Caki2 (cell line): ENCODE data around the gene RNU1-4. TPM values are rescaled to one million over a fixed set of nuclear protein-coding genes. Genes with fewer than 3 reads are reported as not detected.
"Not testable (repeated sequence)": the region's sequence is repeated elsewhere in the genome, so short reads cannot be mapped to it uniquely, and the experiment has no call there.

Source experiments
- DNase-seq: peaks from one replicate; pipeline ENCODE4 v3.0.0-alpha.2; 2015; ENCODE audit warnings: low read depth
- in situ Hi-C: cut with HindIII; loops from 2 replicates; pipeline ENCODE4 v1.10.0; 2016; ENCODE audit warnings: low sequenced_read_pairs, low pct_unique_long_range_greater_than_20kb, mixed read lengths
- total RNA-seq: library from RNA; depleted of rRNA; stranded (reverse); fragments of >200 nt; shearing (Covaris generic); gene quantifications from 2 replicates; pipeline ENCODE4 v1.2.3, GENCODE V29; 2014; ENCODE audit warnings: low replicate concordance; rRNA removed

RNU1-4 gene
- not detected in 2 replicates for total RNA-seq

DNA sequence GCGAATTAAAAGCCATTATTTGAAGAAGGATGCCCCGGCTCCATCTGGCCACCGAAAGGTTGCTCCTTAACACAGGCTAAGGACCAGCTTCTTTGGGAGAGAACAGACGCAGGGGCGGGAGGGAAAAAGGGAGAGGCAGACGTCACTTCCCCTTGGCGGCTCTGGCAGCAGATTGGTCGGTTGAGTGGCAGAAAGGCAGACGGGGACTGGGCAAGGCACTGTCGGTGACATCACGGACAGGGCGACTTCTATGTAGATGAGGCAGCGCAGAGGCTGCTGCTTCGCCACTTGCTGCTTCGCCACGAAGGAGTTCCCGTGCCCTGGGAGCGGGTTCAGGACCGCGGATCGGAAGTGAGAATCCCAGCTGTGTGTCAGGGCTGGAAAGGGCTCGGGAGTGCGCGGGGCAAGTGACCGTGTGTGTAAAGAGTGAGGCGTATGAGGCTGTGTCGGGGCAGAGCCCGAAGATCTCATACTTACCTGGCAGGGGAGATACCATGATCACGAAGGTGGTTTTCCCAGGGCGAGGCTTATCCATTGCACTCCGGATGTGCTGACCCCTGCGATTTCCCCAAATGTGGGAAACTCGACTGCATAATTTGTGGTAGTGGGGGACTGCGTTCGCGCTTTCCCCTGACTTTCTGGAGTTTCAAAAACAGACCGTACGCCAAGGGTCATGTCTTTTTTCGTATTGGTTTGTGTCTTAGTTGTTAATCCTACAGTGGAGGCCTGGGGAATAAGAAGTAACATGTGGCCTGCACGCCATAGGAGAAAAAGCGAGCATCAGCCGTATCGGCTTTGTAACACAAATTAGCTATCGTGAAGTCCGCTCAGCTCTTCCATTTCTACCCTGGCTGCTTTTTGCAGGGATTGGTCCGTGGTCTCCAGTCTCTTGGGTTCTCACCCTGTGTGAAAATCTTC is at the start of gene RNU1-4:
Gene RNU1-4, plus strand, starts transcription at position 470 of the 918 bp plus-strand sequence.
- in situ Hi-C loops = not testable (repeated sequence)

DNA sequence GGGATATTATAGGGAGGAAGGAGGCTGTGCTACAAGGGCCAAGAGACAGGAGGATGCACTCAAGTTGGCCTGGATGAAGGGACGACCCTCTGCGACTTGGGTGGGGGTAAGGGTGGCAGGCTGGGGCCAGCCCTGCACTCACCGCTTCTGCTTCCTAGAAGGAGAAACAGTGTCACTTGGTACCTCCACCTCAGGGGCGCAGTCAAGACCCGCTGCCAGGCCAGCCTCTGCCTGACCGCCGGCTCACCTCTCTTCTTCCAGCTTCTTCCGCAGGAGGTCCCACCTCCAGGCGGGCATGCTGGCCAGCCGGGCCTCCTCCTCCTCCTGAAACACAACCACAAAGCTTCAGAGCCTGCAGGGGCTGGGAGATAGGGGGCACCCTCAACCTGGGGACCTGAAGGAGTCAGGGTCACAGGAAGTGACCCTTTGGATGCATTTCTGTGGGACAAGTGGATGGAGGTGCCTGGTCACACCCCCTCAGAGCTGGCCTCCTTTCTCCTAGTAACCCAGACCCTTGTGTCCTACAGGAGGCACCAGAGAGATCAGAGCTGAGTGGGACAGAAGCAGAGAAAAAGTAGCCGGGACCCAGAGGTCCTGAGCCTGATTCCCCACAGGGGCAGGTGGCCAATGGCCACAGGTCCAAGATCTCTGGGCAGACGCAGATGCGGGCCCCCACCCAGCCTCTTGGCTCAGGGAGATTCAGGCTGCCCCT is 49.2 kb upstream of the RNU1-4 start:
- DNase-seq, in situ Hi-C loops: not testable (repeated sequence)

More for the DNA sequence above, at the start of gene RNU1-4:
- DNase-seq = not testable (repeated sequence)

DNA sequence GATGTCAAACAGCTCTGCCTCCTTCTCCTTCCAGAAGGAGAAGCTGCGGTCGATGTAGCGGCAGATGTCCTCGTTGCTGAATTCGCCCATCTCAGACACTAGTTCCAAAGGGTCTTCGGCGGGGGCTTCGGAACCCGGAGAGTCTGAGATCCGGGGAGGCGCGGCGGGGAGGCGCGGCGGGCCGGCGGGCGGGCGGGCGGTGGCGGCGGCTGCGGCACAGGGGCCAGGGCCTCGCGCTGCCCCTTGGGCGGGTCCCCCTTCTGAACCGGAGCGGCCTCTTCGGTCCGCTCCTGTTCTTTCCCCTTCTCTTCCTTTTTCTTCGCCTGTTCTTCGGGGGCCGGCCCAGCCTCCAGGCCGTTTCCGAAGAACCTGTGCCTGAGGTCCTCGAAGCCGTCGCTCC is 48.0 kb upstream of the RNU1-4 start:
- in situ Hi-C loops = not testable (repeated sequence)

DNA sequence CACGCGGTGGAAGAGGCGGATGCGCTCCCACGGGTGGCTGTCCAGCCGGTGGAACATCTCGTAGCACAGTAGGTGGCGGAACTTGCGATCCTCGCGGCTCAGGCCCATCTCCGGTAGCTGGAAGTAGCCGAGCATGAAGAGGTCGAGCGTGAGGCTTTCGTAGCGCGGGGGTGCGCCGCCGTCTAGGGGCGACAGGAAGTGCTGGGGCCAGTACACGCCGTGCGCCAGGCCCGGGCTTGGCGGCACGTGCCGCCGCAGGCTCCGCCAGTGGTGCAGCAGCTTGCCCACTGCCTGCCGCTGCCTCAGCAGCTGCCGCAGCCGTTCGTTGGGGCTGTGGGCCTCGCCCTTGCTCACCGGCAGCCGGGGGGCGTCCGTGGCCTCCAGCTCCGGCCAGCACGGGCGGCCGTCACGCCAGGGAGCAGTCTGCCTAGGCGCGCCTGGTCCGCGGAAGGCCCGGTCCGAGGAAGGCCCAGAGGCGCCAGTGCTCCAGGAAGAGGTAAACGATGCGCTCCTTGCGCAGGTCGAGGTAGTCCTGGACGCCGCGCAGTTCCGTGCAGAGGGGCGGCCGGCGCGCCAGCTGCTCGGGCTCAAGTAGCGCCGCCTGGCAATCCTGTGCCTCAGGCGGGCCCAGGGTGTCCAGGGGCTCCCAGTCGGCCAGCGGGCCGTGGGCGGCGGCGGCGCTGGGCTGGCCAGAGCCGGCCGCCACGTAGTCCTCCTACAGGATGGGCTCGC is 47.4 kb upstream of the RNU1-4 start:
- DNase-seq, in situ Hi-C loops: not testable (repeated sequence)

More for the DNA sequence above, 48.0 kb upstream of the RNU1-4 start:
- DNase-seq = not testable (repeated sequence)

DNA sequence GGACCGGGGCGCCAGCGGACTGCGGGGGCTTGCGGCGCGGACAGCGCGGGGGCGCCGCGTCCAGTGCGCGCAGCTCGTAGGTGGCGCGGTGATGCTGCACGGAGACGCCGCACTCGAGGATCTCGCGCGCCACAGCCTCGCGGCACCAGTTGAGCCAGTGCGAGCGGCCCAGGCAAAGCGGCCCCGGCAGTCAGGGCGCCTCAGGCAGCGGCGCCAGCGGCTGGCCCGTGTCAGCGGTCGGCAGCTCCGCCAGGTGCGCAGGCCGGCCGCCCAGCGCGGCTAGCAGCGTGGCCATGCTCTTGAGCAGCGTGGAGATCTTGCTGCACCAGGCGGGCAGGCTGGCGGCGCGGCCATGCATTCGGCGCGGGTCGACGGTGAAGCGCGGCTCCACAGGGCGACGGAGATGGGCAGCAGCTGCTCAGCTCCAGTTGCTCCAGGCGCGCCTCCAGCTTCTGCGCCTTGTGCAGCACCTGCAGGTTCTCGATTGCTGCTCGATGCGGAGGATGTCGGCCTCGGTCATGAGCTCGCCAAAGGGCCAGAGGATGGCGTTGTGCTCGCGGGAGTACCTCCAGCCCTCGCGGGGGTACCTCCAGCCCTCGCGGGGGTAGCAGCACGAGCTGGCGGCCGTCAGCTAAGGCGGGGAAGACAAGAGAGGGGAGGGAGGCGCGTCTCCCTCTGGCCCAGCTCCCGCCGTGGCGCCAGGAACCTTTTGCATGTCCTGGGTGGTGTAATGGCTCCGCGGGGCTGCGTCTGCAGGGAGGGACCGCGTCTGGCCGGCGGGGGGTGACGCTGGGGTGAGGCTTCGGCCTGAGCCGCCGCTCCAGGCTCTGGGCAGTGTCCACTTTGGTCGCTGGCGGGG is 46.6 kb upstream of the RNU1-4 start:
- in situ Hi-C loops, DNase-seq: not testable (repeated sequence)

DNA sequence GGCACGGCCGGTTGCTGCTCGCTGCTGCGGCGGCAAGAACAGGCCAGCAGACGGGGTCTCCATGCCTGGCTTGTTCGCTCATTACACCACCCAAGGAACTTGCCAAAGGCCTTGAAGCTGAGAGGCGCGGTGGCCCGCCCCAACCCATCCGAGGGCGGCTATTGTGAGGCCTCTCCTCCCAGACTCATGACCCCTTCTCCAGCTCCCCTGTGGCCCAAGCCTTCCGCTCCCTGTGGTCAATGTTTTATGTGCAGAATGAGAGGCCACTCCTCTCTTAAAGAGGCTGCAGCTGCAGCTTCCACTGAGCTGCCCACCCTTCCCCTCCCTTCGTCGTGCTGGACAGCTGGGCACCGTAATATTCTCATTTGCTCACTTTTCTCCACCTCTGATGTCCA is 46.0 kb upstream of the RNU1-4 start:
- in situ Hi-C loops, DNase-seq: not testable (repeated sequence)

DNA sequence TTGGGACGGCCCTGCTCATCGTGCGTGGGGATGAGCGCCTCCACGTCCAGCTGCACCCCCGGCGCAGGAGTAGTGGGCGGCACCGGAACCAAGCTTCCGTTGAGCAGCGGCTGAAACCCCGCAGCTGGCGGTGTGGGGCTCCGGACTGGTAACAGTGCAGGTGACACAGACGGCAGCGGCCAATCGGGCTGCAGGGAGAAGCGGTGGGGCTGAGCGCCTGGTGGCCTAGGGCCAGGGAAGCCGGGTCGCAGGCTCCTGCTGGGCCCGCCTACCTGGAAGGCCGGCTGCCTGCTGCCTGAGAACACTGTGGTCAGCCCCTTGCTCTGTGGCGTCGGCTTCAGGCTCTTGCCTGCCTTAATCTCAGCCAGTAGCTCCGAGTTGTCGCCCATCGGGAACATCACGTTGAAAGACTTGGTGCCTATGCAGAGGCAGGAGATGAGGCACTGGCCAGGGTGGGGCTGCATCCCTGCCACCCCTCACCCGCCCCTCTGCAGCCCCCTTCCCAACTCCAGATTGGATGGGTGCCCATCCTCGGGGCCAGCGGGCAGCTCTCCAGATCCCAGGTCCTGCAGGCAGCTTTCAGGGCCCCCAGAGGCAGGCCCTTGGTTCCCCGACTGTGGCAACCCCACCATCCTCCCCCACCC is 43.7 kb upstream of the RNU1-4 start:
- in situ Hi-C loops, DNase-seq: not testable (repeated sequence)

DNA sequence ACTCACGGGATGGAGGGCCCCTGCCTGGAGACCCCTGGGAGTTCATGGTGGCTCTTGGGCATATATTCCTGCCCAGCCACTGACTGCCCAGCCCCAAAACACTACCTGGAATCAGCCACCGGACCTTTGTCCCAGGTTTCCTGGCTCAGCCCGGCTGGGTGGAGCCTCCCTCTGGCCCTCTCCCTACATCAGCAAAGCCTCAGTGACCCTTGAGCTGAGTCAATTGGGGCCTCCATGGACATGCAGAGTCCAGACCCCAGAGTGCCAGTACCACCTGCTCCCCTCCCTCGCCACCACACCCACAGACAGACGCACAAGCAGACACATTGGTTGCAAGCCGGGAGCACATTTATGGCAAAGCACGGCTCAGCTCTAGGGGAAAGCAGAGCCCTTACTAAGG is 43.2 kb upstream of the RNU1-4 start:
- in situ Hi-C loops, DNase-seq: not testable (repeated sequence)

DNA sequence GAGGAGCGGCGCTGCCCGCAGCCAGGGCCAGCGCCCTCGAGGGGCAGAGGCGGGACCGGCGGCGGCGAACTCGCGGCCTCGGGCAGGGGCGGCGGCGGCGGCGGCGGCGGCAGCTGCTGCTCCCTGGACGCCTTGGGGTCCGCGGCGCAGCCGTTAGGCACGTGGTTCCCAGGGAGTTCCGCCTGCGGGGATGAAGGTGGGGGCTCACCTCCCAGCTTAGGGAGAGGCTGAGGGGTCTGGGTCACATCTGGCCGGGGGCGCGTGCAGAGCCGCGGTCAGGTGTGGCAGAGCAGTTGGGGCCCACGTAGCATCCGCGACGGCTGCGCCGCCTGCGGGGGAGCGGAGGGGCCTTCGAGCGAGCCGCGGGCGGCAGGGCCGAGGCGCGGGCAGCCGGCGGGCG is 40.9 kb upstream of the RNU1-4 start:
- in situ Hi-C loops = not testable (repeated sequence)

DNA sequence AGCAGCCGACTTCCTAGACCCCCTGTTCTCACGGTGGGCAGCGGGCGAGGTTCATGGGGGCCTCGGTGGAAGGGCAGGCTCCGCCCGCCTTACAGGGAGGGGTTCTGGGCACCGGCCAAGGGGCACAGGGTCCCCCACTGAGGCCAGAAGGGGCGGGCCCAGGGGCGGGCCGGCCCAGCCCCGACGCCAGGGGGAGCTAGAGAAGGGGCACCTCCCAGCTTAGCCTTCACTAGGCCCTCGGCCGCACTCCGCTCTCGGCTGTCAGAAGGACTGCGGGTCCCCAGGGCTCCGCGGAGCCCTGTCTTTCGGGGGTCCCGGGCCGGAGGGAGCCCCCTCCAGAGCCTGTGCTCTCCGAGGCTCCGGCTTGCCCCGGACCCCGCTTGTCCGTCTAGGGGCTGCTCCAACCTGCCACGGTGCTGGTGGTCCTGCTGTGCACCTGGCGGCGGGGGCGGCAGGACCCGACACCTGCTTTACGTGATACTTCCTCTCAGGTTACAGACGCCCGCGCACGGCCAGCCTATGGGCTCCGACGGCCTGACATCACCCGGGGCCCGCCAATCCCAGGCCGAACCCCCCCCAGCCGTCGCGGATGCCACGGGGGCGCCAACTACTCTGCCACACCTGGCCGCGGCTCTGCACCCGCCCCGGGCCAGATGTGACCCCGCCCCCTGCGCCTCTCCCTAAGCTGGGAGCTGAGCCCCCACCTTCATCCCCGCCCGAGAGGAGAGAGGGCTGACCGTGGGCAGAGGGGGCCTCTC is 40.0 kb upstream of the RNU1-4 start:
- in situ Hi-C loops, DNase-seq: not testable (repeated sequence)

More for the DNA sequence above, 40.9 kb upstream of the RNU1-4 start:
- DNase-seq = not testable (repeated sequence)

DNA sequence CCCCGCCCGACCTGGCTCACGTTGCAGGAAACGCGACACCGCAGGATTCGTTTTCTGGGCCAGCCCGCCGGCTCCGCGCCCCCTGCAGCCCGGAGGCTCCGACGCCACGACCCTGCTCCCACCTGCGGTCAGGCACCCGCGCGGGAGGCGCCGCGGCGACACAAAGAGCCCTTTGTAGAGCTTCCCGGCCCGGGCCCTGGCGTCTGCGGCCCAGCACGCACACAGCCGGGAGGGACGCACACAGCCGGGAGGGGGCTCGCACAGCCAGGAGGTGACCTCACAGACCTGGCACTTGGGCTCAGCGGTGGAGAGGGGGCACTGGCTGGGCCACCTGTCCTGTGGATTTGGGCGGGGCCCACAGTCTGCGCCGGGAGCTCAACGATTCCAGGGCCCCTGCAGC is 39.1 kb upstream of the RNU1-4 start:
- DNase-seq, in situ Hi-C loops: not testable (repeated sequence)

DNA sequence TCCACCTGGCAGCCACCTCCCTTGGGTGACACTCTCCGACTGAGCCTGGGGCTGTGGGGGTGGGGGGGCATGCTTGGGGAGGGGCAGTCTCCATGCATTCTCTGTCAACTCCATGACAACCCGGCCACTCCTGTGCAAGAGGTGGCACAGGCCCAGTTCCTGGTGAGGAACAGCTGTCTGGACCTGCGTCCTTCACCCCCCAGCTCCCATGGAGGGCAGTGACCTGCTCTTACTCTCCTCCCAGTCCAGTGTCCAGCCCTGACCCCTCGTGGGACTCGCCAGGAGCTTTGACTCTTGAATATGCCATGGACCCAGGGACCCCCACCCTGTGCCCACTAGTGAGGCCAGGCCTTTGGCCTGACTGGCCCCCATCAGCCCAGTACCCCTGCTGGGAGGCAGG is 38.0 kb upstream of the RNU1-4 start:
- in situ Hi-C loops, DNase-seq: not testable (repeated sequence)

DNA sequence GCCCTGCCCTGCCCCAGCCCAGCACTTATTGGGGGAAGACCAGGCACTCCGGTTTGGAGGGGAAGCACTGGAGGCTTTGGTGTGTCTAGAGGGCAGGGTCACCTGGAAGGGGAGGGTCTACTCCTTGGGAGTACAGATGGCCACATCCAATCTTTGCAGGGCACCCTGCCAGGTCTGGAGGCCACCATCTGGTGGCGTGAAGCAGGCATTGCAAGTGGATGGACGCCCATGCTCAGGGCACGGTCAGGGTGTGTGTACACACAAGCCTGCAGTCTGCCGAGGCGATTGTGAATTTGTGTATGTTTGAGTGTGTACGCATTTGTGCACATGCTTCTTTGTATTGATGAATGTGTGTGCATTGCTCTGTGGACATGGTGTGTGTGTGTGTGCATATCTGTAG is 37.2 kb upstream of the RNU1-4 start:
- DNase-seq, in situ Hi-C loops: not testable (repeated sequence)

DNA sequence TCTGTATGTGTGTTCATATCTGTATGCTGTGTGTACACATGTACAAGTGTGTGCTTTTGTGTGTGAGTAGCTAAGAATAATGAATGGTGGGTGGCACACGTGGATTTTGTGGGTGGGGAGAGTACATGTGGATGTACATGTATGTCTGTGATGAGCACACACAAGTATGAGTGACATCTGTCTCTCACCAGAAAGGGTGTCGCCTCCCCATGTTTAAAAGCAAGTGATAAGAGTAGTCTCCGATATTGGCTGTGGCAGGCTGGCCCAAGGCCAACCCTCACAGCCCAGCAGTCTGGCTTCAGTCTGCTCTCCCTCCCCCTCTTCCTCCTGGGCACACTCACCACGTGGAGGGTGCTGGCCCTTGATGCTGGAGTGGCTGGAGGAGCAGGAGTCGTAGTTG is 36.7 kb upstream of the RNU1-4 start:
- in situ Hi-C loops, DNase-seq: not testable (repeated sequence)

DNA sequence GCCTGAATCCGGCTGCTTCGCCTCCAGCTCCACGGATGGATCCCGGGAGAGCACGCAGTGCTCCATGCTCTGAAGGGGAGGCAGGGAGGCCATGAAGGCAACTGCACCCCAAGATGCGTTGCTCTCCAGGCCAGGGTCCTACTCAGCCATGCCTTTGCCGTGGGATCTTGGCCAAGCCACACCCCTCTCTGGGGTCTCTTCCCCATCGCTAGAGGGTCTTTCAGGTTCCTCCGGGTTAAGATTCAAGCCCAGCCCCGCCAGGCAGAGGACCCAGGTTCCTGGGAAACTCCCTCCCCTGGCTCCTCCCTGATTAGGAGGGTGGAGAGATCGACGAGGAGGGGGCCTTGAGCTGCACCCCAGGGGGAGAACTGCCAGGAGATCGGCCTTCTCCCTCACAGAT is 36.2 kb upstream of the RNU1-4 start:
- in situ Hi-C loops, DNase-seq: not testable (repeated sequence)

DNA sequence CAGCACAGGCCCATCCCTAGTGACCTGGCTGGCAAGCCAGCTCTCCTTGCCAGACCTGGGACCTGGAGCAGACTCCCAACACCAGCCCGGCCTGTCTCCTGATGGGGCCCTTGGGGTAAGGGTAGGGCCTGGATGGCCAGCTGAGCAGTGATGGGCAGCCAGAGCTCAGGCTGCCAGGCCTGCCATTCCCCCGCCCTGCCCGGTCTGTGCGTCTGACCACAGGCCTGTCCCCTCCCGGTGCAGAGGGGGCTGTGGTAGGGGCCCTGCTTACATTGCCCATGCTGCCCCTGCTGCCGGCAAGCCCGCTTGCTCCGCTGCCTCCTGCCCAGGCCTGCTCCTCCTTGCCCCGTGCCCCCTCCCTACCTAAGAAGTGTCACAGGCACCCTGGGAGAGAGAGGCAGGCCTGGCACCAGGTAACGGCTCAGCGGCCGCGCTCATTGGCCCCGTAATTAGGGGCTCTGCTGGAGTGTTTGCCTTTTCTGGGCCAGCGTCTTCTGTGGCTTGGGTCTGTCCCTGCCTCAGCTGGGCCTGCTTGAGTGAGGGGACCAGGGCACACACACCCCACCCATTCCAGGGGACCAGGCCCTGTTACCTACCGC is 35.7 kb upstream of the RNU1-4 start:
- DNase-seq, in situ Hi-C loops: not testable (repeated sequence)
